CD8-positive, alpha-beta memory T cell (primary cell): ENCODE measurements around the gene C1QTNF4. TPM values are rescaled to one million over a fixed set of nuclear protein-coding genes. Genes with fewer than 3 reads are reported as not detected.

Experiments
- CTCF ChIA-PET: fragments of 350-600 bp; sonication (Branson Sonifier 250); formaldehyde crosslinking; loops from one replicate; lab custom pipeline; 2021; ENCODE audit warnings: antibody characterized with exemption; lab: Charles Lee
- POLR2A ChIA-PET: fragments of 350-600 bp; sonication (Branson Sonifier 250); formaldehyde crosslinking; loops from one replicate; lab custom pipeline; 2021; ENCODE audit warnings: antibody characterized with exemption; lab: Charles Lee
- DNase-seq, 5 donors: peaks; one replicate each; pipeline versions ENCODE4 v3.0.0 to v3.0.0-alpha.2; 2020 to 2022; ENCODE audit warnings: mixed read lengths in 1 of 5
- H3K27ac ChIP-seq: one replicate; pipeline ENCODE4 v1.7.0; 2013; ENCODE audit warnings: low read depth, mild to moderate bottlenecking, low read length, moderate library complexity
- H3K27me3 ChIP-seq: 2 replicates; pipeline ENCODE4 v1.7.0; 2013; ENCODE audit warnings: low read length, mild to moderate bottlenecking; ENCODE audit not compliant: insufficient read depth, poor library complexity, severe bottlenecking
- H3K36me3 ChIP-seq: 2 replicates; pipeline ENCODE4 v1.7.0; 2013; ENCODE audit warnings: mild to moderate bottlenecking, low read length, moderate library complexity; ENCODE audit not compliant: insufficient read depth
- H3K4me1 ChIP-seq: 2 replicates; pipeline ENCODE4 v1.7.0; 2013; ENCODE audit warnings: mild to moderate bottlenecking, low read length, moderate library complexity; ENCODE audit not compliant: insufficient read depth
- H3K4me3 ChIP-seq: 2 replicates; pipeline ENCODE4 v1.7.0; 2013; ENCODE audit warnings: mild to moderate bottlenecking, low read length
- H3K9me3 ChIP-seq: 2 replicates; pipeline ENCODE4 v1.7.0; 2013; ENCODE audit warnings: mild to moderate bottlenecking, low read length
- H3K27ac Mint-ChIP-seq, 8 donors: one replicate each; pipeline ENCODE4 v1.8.0; 2020 to 2021; ENCODE audit warnings: mixed read lengths in 8 of 8, mild to moderate bottlenecking in 6 of 8, inconsistent platforms in 3 of 8, moderate library complexity in 3 of 8
- H3K27me3 Mint-ChIP-seq, 2 donors: one replicate each; pipeline ENCODE4 v1.8.0; 2020 to 2021; ENCODE audit warnings: mixed read lengths in 2 of 2, mild to moderate bottlenecking in 1 of 2, moderate library complexity in 1 of 2
- H3K36me3 Mint-ChIP-seq, 3 donors: one replicate each; pipeline ENCODE4 v1.8.0; 2020 to 2021; ENCODE audit warnings: mixed read lengths in 3 of 3, inconsistent platforms in 1 of 3, mild to moderate bottlenecking in 1 of 3
- H3K4me1 Mint-ChIP-seq, 3 donors: one replicate each; pipeline ENCODE4 v1.8.0; 2020 to 2021; ENCODE audit warnings: mixed read lengths in 3 of 3, inconsistent platforms in 1 of 3, mild to moderate bottlenecking in 1 of 3
- H3K4me3 Mint-ChIP-seq, 7 donors: one replicate each; pipeline ENCODE4 v1.8.0; 2020 to 2021; ENCODE audit warnings: mixed read lengths in 7 of 7, mild to moderate bottlenecking in 6 of 7, moderate library complexity in 4 of 7, inconsistent platforms in 2 of 7
- H3K9me3 Mint-ChIP-seq, 5 donors: one replicate each; pipeline ENCODE4 v1.8.0; 2020 to 2022; ENCODE audit warnings: mixed read lengths in 5 of 5, mild to moderate bottlenecking in 3 of 5, moderate library complexity in 2 of 5, inconsistent platforms in 1 of 5
- polyA plus RNA-seq: library from polyadenylated mRNA; unstranded; fragments of 300-500 nt; fragmentation: Illumina TruSeq; gene quantifications from one replicate; pipeline ENCODE4 v1.2.3, GENCODE V29; 2021
- total RNA-seq, 2 experiments: library from RNA; stranded (reverse); gene quantifications; one replicate each; pipeline ENCODE4 v1.2.3, GENCODE V29; 2021

Gene C1QTNF4
- total and polyA plus RNA-seq, 3 experiments from 2014 or later, result 0.18 TPM; not detected in 2

DNA sequence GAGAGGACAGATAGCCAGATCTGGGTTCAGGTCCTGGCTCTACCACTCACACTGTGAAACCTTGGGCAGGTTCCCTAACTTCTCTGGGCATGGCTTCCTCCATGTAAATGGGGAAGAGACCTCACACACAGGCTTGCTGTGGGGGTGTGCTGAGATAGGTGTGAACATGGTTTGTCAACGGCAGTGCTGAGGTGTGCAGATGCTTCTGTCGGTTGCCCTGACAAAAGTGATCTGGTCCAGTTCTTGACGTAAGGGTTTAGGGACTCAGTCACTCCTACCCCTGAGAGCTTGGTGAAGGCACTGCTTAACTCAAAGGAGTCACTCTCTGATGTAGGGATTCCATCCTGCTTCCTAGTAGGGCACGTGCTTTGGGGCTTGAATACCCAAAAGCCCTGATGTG lies 2.0 kb downstream of the C1QTNF4 start:
- CTCF ChIA-PET, result no interaction called here
- no peak overlapping the region for H3K27ac ChIP-seq
- Mint-ChIP-seq H3K4me1 (peaks cover 0 to 14% (median 2%) of the 10 kb centered on the region in 3 donors), H3K4me3 (no peak overlapping the region), H3K27ac (no peak overlapping the region), H3K36me3 (peaks cover 0 to 4% (median 0%) of the 10 kb centered on the region in 3 donors), H3K9me3 (no peaks in the 10 kb centered on the region), H3K27me3 (peaks cover 29 to 35% of the 10 kb centered on the region in 2 donors)
- H3K27me3 ChIP-seq, result peaks cover 24% of the 10 kb centered on the region
- no peak overlapping the region for H3K4me3 ChIP-seq
- H3K4me1 ChIP-seq, result no peaks in the 10 kb centered on the region
- no peaks in the 10 kb centered on the region for H3K36me3 ChIP-seq
- no peak for DNase-seq
- no peaks in the 10 kb centered on the region for H3K9me3 ChIP-seq
- POLR2A ChIA-PET, result no interaction called here

DNA sequence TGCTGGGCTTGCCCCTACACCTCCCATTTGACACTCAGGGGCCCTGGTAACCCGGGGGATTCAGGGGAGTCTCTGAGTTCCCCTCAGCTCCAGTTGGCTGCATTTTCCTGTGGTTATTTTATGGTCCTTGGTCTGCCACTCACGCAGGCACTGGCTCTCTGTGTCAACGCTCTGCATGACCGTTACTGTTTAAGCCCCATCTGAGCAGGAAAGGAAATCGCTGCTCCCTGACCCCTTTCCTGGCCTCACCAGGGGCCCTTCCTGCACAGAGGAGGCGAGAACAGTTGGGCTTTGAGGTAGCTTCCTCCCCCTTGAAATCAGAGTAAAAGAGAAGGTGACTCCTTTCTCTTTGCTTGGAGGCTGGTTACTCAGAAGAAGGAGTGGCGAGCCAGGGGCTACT lies 2.4 kb downstream of the C1QTNF4 start:
- ChIA-PET POLR2A (no interaction called here), CTCF (no interaction called here)
- Mint-ChIP-seq H3K27me3 (peaks cover 29 to 35% of the 10 kb centered on the region in 2 donors), H3K4me1 (peaks cover 0 to 14% (median 2%) of the 10 kb centered on the region in 3 donors), H3K4me3 (no peak overlapping the region), H3K27ac (no peak overlapping the region), H3K36me3 (peaks cover 0 to 4% (median 0%) of the 10 kb centered on the region in 3 donors), H3K9me3 (no peaks in the 10 kb centered on the region)
- no peaks in the 10 kb centered on the region for H3K36me3 ChIP-seq
- no peaks in the 10 kb centered on the region for H3K4me1 ChIP-seq
- H3K9me3 ChIP-seq, result no peaks in the 10 kb centered on the region
- H3K27me3 ChIP-seq, result peaks cover 24% of the 10 kb centered on the region
- DNase-seq, result no peak
- H3K27ac ChIP-seq, result no peak overlapping the region
- no peak overlapping the region for H3K4me3 ChIP-seq

DNA sequence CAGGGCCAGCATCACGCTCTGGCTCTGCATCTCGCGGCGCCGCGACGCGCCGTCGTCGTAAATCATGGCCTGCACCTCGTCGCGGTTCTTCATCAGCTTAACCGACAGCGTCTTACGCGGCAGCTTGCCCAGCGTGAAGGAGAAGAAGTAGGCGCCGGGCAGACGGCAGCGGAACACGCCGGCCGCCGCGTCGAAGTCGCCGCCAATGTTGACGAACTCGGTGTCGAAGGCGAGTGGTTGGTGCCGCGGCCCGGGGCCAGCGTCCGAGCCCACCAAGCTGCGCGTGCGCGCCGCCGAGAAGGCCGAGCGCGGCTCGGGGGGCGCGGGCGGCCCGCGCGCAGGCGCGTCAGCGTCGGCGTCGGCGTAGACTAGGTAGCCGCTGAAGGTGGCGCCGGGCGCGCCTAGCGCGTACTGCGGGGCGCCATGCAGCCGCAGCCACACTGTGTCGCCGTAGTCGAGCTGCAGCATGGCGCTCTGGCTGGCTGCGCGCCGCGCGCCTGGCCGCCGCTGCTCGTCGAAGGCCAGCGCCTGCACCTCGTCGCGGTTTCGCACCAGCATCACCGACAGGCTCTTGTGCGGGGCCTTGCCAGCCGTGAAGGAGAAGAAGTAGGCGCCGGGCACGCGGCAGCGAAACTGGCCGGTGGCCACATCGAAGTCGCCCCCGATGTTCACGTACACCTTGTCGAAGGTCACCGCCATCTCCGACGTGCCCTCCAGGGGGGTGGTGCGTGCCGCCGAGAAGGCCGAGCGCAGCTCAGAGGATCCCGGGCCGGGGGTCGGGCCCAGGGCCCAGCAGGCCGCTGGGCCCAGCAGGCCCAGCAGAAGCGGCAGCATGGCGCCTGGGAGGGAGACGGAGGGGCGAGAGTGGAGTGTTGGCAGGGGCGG lies 4.0 kb downstream of the C1QTNF4 start:
- Histone ChIP-seq H3K27ac (no peak overlapping the region), H3K9me3 (no peaks in the 10 kb centered on the region), H3K4me3 (no peak overlapping the region), H3K36me3 (no peaks in the 10 kb centered on the region), H3K4me1 (no peaks in the 10 kb centered on the region), H3K27me3 (peaks cover 24% of the 10 kb centered on the region)
- peaks cover 0 to 4% (median 2%) of the 10 kb centered on the region in 3 donors for H3K36me3 Mint-ChIP-seq
- no peaks in the 10 kb centered on the region for H3K9me3 Mint-ChIP-seq
- H3K4me3 Mint-ChIP-seq, result no peak overlapping the region
- ChIA-PET CTCF (no interaction called here), POLR2A (no interaction called here)
- H3K4me1 Mint-ChIP-seq, result peaks cover 0 to 14% (median 2%) of the 10 kb centered on the region in 3 donors
- peaks cover 26 to 27% of the 10 kb centered on the region in 2 donors for H3K27me3 Mint-ChIP-seq
- H3K27ac Mint-ChIP-seq, result peak overlapping the region in 1 of 8 donors; percentile 90
- DNase-seq, result no peak

DNA sequence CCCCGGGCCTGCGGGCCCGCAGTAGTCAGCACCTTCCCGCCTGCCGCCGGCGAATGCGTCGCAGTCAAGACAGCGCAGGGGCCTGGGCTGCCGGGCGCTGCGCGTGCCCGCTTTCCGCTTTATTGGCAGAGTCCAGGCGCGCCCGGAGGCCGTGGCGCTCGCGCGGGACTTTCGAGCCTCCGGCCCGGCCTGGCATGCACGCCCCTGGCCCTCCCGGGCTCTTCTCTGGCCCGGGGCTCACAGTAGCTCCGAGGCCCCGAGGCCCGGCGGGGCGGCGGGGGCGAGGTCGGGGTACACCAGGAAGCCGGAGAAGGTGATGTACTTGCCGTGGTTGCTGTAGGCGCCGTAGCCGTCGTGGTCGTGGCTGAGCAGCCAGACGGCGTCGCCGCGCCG lies 4.6 kb downstream of the C1QTNF4 start:
- Histone ChIP-seq H3K4me1 (no peaks in the 10 kb centered on the region), H3K4me3 (no peak overlapping the region), H3K9me3 (no peaks in the 10 kb centered on the region), H3K36me3 (no peaks in the 10 kb centered on the region), H3K27me3 (peaks cover 18% of the 10 kb centered on the region), H3K27ac (no peak overlapping the region)
- H3K4me1 Mint-ChIP-seq, result peaks cover 0 to 14% (median 2%) of the 10 kb centered on the region in 3 donors
- H3K4me3 Mint-ChIP-seq, result no peak overlapping the region
- no peaks in the 10 kb centered on the region for H3K9me3 Mint-ChIP-seq
- H3K27me3 Mint-ChIP-seq, result peaks cover 20 to 21% of the 10 kb centered on the region in 2 donors
- H3K36me3 Mint-ChIP-seq, result peaks cover 0 to 8% (median 2%) of the 10 kb centered on the region in 3 donors
- ChIA-PET CTCF (no interaction called here), POLR2A (no interaction called here)
- no peak for DNase-seq
- H3K27ac Mint-ChIP-seq, result no peak overlapping the region

DNA sequence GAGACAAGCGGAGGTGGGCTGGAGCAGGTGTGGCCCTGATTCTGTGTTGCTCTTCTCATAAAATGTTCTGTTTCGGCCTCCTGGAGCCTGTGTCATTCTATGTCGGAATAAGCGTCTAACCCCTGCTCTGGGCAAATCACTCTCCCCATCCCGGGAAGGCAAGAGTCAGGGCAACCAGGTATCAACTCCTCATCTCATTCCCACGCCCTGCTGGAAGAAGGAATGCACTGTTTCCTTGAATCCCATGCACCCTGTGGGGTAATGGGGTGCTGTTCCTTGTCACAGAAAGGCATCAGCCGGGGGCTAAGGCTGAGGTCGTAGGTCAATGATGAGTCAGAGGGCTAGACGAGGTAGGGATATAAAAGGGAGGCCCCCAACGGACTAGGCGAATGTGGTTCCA lies 5.1 kb downstream of the C1QTNF4 start:
- Mint-ChIP-seq H3K36me3 (peaks cover 4 to 13% (median 4%) of the 10 kb centered on the region in 3 donors), H3K27me3 (peaks cover 17 to 18% of the 10 kb centered on the region in 2 donors)

DNA sequence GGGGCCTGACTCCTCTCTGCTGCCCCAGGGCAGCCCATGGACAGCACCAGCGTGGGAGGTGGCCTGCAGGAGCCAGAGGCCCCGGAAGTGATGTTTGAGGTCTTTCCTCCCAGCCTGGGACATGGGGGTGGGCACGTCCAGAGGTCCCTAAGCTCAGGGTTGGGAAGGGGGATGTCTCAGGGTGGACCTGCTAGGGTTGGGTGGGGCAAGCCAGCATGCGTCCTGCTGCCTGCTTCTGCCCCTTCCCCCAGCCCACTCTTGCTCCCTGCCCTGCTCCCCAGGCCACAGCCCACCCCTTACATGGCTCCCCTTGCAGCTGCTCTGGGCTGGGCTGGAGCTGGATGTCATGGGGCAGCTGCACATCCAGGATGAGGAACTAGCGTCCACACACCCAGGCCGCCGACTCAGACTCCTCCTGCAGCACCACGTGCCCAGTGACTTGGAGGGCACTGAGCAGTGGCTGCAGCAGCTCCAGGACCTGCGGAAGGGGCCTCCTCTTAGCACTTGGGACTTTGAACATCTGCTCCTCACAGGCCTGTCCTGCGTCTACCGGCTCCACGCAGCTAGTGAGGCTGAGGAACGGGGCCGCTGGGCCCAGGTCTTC lies 6.4 kb downstream of the C1QTNF4 start:
- POLR2A ChIA-PET, result no interaction called here
- Mint-ChIP-seq H3K27me3 (peaks cover 6 to 10% of the 10 kb centered on the region in 2 donors), H3K27ac (no peak overlapping the region), H3K4me3 (no peak overlapping the region), H3K4me1 (no peaks in the 10 kb centered on the region), H3K9me3 (no peaks in the 10 kb centered on the region), H3K36me3 (peaks cover 11 to 26% (median 12%) of the 10 kb centered on the region in 3 donors)
- Histone ChIP-seq H3K9me3 (no peaks in the 10 kb centered on the region), H3K27ac (no peak overlapping the region), H3K36me3 (peaks cover 13% of the 10 kb centered on the region), H3K27me3 (peaks cover 2% of the 10 kb centered on the region), H3K4me1 (no peaks in the 10 kb centered on the region), H3K4me3 (no peak overlapping the region)
- CTCF ChIA-PET, result no interaction called here
- DNase-seq, result no peak

More for the DNA sequence above, 5.1 kb downstream of the C1QTNF4 start:
- CTCF ChIA-PET, result no interaction called here
- Histone ChIP-seq H3K27me3 (peaks cover 14% of the 10 kb centered on the region), H3K9me3 (no peaks in the 10 kb centered on the region), H3K4me1 (no peaks in the 10 kb centered on the region), H3K27ac (no peak overlapping the region), H3K36me3 (peaks cover under 1% of the 10 kb centered on the region), H3K4me3 (no peak overlapping the region)
- POLR2A ChIA-PET, result no interaction called here
- no peak for DNase-seq
- no peaks in the 10 kb centered on the region for H3K9me3 Mint-ChIP-seq
- H3K27ac Mint-ChIP-seq, result no peak overlapping the region
- peaks cover 0 to 11% (median 2%) of the 10 kb centered on the region in 3 donors for H3K4me1 Mint-ChIP-seq
- H3K4me3 Mint-ChIP-seq, result no peak overlapping the region

DNA sequence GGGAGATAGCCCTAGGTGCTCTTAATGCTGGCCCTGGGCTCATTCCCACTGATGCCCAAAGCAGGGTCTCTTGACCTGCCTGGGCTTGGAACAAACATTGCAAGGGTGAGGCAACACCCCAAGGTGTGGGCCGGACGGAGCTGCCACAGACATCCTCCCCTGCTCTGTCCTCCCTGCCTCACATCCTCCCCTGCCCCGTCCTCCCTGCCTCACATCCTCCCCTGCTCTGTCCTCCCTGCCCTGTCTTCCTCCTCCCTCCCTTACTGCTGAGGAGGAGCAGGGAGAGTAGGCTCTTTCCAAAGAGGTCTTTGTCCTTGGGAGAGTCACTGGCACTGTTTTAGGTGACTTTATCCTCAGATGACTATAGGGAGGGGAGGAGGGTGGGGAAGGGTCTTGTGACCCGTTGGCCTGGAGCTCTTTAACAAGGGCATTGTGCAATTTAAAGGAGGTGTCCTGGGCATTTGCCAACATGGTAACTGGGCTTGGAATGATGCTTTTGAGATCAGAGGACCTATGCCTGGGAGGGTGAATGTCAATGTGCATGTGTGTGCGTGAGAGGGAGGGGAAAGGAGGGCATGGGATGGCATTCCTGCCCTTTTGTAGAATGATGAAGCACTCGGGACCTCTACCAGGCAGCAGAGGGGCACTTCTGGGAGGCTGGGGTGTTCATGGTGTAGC lies 7.0 kb downstream of the C1QTNF4 start:
- H3K27ac Mint-ChIP-seq, result peak overlapping the region in 1 of 8 donors; percentile 57

More for the DNA sequence above, 7.0 kb downstream of the C1QTNF4 start:
- H3K9me3 ChIP-seq, result no peaks in the 10 kb centered on the region
- H3K4me3 ChIP-seq, result no peak overlapping the region
- ChIA-PET CTCF (no interaction called here), POLR2A (no interaction called here)
- H3K27me3 ChIP-seq, result no peaks in the 10 kb centered on the region
- Mint-ChIP-seq H3K4me3 (no peak overlapping the region), H3K4me1 (peaks cover 0 to 2% (median 0%) of the 10 kb centered on the region in 3 donors), H3K27me3 (peaks cover 0 to 5% of the 10 kb centered on the region in 2 donors), H3K9me3 (no peaks in the 10 kb centered on the region), H3K36me3 (peaks cover 15 to 32% (median 15%) of the 10 kb centered on the region in 3 donors)
- peaks cover 16% of the 10 kb centered on the region for H3K36me3 ChIP-seq
- no peak overlapping the region for H3K27ac ChIP-seq
- H3K4me1 ChIP-seq, result no peaks in the 10 kb centered on the region
- no peak for DNase-seq
